WERI-Rb-1 (cell line): Measurements from ENCODE around the gene EVC2.
A peak's percentile ranks its signal among the peaks of the same experiment; 100 is the strongest.

Experiments
- DNase-seq: peaks from one replicate; pipeline ENCODE4 v3.0.0-alpha.2; 2020
- H3K27ac ChIP-seq: fragments of 250-450 bp; sonication (Bioruptor Pico); 2 replicates; pipeline ENCODE4 v1.5.1; 2020; ENCODE audit warnings: mild to moderate bottlenecking, moderate library complexity
- H3K27me3 ChIP-seq: fragments of 250-450 bp; sonication (Bioruptor Pico); 2 replicates; pipeline ENCODE4 v1.5.1; 2021; ENCODE audit warnings: mild to moderate bottlenecking, low read depth, moderate library complexity; ENCODE audit not compliant: insufficient read depth, severe bottlenecking
- H3K36me3 ChIP-seq: fragments of 250-450 bp; sonication (Bioruptor Pico); 2 replicates; pipeline ENCODE4 v1.5.1; 2020; ENCODE audit warnings: mild to moderate bottlenecking, moderate library complexity
- H3K4me3 ChIP-seq: 2 replicates; pipeline ENCODE4 v1.5.1; 2011; ENCODE audit warnings: low read depth, mild to moderate bottlenecking, control low read depth, low read length
- H3K9me3 ChIP-seq: fragments of 250-450 bp; sonication (Bioruptor Pico); 2 replicates; pipeline ENCODE4 v1.5.1; 2021; ENCODE audit warnings: mild to moderate bottlenecking, moderate library complexity; ENCODE audit not compliant: severe bottlenecking
- TF ChIP-seq, protein P1 (sequence below): IDR thresholded peaks from 2 replicates; pipeline ENCODE4 v1.5.1; 2011; ENCODE audit warnings: low read depth, mild to moderate bottlenecking, control low read depth, inconsistent platforms, low read length

Gene EVC2

DNA sequence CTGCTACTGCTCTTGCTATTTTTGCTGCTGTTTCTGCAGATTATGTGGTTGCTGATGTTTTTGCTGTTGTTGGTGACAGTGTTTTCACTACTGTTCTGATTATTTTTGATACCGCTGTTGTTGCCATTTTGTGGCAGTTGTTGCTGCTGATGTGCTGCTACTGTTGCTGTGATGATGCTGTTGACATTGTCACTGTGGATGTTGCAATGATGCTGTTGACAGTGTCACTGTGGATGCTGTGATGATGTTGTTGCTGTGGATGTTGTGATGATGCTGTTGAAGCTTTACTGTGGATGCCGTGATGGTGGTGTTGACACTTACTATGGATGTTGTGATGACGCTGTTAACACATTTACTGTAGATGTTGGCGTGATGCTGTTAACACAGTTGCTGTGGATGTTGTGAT is 180.3 kb downstream of the EVC2 start:
- TF ChIP-seq, protein P1, sequence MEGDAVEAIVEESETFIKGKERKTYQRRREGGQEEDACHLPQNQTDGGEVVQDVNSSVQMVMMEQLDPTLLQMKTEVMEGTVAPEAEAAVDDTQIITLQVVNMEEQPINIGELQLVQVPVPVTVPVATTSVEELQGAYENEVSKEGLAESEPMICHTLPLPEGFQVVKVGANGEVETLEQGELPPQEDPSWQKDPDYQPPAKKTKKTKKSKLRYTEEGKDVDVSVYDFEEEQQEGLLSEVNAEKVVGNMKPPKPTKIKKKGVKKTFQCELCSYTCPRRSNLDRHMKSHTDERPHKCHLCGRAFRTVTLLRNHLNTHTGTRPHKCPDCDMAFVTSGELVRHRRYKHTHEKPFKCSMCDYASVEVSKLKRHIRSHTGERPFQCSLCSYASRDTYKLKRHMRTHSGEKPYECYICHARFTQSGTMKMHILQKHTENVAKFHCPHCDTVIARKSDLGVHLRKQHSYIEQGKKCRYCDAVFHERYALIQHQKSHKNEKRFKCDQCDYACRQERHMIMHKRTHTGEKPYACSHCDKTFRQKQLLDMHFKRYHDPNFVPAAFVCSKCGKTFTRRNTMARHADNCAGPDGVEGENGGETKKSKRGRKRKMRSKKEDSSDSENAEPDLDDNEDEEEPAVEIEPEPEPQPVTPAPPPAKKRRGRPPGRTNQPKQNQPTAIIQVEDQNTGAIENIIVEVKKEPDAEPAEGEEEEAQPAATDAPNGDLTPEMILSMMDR: no peak
- Histone ChIP-seq H3K27ac (no peak overlapping the region), H3K27me3 (no peaks in the 10 kb centered on the region), H3K9me3 (no peaks in the 10 kb centered on the region), H3K36me3 (no peaks in the 10 kb centered on the region), H3K4me3 (no peak overlapping the region)
- DNase-seq: no peak

DNA sequence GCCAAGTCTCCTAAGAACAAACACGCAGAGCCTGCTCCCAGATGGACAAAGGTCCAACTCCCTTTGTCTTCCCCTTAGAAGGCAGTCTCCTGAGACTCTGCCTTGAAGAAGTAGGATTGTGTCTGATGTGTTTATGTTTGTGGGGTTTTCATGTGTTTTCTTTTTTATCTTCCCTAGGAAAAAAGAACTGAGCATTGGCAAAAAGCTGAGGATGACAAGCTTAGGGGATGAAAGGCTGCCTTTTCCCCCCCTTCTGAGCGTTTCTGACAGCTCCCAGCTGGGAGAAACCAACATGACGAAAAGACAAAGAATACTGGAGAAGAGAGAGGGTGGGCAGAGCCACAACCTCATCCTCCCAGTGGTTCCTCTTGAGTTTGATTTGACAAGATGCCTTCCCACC is 181.1 kb downstream of the EVC2 start:
- TF ChIP-seq, protein P1: no peak
- Histone ChIP-seq H3K9me3 (no peaks in the 10 kb centered on the region), H3K36me3 (no peaks in the 10 kb centered on the region)

DNA sequence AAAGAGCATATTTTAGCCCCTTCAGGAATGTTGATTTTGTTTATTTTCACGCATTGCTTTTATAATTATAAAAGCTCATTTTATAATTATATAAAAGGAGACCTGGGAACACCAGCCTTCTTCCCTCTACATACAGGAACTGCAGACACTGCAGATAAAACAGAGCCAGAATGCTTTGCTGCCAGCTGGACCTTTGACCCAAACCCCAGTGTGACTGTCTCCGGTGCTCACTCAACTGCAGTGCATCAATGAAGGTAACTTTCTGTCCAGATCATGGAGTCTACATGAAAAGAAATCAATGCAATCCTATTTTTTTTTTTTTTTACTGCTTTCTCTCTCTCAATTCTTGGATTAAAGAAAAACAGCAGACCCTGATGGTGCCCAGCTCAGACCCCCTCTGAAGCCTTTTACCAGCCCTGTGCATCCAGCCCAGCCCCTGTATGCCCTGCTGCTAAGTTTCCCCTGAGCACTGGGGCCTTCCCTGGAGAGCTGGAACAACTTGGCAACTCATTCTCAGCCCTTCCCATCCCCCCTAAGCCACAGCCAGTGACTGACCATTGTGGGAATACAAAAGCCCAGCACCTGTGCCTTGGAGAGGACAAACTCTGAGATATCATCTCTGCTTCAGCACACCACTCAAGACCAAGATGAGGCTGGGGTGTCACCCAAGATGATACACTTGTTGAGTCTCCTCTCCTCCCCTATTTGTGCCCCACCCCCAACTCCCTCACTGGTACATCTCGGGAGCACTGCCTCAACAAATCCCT is 182.1 kb downstream of the EVC2 start:
- no peak overlapping the region for H3K4me3 ChIP-seq
- no peak overlapping the region for H3K27ac ChIP-seq
- TF ChIP-seq, protein P1: no peak
- no peaks in the 10 kb centered on the region for H3K36me3 ChIP-seq
- no peak for DNase-seq
- H3K9me3 ChIP-seq: no peaks in the 10 kb centered on the region
- no peaks in the 10 kb centered on the region for H3K27me3 ChIP-seq

More for the DNA sequence above, 181.1 kb downstream of the EVC2 start:
- Histone ChIP-seq H3K27ac (no peak overlapping the region), H3K27me3 (no peaks in the 10 kb centered on the region), H3K4me3 (no peak overlapping the region)
- no peak for DNase-seq

DNA sequence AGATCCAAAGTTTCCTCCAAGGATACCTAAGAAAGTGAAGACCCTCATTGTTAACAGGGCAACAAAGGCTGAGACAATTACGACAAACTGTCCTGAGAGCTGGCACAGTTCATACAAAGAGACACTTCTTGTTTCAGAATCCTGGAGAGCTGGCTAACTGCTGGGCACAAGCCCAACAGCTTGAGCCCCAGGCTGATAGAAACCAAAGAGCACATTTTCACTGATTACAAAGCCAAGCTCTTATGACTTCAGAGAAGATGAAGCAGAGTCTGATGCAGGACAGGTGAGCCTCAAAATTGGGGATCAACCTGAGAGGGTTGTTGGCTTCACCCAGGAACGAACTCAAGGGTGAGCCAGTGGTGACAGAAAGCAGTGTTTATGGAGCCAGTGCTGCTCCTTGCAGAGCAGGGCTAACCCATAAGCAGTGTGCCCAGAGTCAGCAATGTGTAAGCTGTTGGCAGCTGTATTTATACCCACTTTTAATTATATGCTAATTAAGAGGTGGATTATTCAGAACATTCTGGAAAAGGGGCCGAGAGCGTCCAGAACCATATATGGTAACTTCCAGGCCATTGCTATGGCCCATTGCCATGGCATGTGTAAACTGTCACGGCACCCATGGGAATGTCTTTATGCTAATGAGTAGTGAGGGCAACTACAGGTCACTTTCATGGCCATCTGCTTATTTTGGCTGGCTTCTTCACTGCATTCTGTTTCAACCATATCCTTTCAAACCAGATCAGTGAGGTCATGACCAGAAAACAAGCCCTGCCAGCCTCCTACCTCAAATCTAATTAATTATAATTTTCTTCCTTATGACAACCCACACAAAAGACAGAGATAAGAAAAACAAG is 183.7 kb downstream of the EVC2 start:
- H3K36me3 ChIP-seq: no peaks in the 10 kb centered on the region
- peak; percentile 31 for DNase-seq
- no peaks in the 10 kb centered on the region for H3K27me3 ChIP-seq
- 0 out of 2 replicates have a peak overlapping the region, but pooled peaks have one; percentile 31 for H3K27ac ChIP-seq
- TF ChIP-seq, protein P1: no peak
- no peaks in the 10 kb centered on the region for H3K9me3 ChIP-seq
- no peak overlapping the region for H3K4me3 ChIP-seq

DNA sequence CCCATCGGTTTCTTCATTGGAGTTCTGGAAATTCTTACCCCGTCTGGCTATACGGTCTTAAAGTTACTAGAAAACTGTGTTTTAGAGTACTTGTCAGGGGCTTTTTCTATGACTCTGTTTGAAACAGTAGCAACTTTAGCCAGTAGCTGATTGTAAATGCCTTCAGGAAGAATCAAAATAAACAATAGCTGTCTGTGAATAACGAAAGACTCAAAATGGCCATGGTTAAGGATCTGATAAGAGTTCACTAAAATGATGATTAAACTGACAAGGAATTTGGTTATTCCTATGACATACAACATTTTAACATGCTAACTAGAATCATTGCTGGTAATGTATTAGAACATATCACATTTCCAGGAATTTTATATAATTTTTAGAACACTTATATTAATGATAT is 191.0 kb downstream of the EVC2 start:
- no peak overlapping the region for H3K27ac ChIP-seq
- H3K27me3 ChIP-seq: no peaks in the 10 kb centered on the region
- no peaks in the 10 kb centered on the region for H3K36me3 ChIP-seq
- no peak overlapping the region for H3K4me3 ChIP-seq
- H3K9me3 ChIP-seq: no peaks in the 10 kb centered on the region
- TF ChIP-seq, protein P1: no peak
- DNase-seq: no peak
